G401.6 (cell line): ENCODE measurements around the gene RAD9A.
A peak's percentile ranks its signal among the peaks of the same experiment; 100 is the strongest.

Experiments
- FAIRE-seq: peaks from 2 replicates; lab custom pipeline; 2012; peaks lifted over from hg19 to GRCh38; lab: Jason Lieb, UNC

The RAD9A gene

DNA sequence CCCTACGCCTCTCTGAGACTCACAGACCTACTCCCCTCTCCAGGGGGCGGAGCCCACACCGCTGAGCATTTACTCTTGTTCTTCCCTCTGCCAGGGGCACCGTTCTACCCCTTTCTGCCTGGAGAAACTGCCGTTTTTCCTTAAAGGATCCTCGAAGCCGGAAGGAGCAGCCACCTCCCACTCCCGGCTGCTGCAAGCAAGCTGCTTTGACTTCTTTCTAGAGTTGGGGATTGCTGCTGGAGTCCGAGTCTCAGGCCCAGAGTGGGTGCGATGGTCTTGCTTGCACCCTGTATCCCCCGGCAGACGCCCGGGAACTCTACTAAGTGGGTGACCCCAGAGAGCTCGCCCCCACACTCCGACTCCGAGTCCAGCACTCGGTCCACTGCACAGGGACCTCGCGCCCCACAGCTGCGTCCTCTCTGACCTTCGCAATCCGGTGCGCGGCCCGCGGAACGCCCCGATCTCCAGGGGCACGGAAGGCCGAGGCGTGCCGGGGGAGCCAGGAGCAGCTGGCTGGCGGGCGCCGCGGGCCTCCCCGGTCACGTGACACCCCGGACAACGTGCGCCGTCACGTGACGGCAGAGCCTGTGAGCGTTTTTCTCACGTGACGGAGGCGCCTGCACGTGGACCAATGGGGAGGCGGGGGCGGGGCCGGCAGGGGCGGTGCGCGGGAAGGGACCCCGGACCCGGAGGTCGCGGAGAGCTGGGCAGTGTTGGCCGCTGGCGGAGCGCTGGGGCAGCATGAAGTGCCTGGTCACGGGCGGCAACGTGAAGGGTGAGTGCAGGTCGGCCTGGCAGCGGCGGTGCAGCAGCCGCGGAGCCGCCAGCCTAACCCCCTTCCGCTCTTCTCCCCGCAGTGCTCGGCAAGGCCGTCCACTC lies at the start of gene RAD9A:
RAD9A (plus strand) TSS at position 683 of the 879 bp plus-strand sequence; CDS start at position 742, 59 bp downstream.
- FAIRE-seq, result no peak

DNA sequence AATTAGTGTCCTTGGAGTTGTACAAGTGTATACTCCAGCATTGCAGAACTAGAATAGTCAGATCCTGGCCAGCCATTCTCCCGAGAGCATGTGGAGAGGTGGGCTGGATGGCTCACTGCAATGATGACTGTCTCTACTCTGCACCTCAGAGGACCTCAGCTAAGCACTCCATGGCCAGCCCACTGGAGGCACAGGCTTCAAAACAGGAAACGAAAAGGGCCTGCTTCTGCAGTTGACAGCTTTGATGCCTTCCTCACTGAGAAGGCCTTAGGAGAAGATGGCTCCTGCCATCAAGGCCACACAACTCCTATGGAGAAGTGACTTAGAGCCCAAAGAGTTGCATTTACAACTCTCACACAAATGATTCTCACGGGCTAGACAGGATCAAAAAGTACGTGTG lies 47.5 kb upstream of the RAD9A start:
- FAIRE-seq, result no peak

DNA sequence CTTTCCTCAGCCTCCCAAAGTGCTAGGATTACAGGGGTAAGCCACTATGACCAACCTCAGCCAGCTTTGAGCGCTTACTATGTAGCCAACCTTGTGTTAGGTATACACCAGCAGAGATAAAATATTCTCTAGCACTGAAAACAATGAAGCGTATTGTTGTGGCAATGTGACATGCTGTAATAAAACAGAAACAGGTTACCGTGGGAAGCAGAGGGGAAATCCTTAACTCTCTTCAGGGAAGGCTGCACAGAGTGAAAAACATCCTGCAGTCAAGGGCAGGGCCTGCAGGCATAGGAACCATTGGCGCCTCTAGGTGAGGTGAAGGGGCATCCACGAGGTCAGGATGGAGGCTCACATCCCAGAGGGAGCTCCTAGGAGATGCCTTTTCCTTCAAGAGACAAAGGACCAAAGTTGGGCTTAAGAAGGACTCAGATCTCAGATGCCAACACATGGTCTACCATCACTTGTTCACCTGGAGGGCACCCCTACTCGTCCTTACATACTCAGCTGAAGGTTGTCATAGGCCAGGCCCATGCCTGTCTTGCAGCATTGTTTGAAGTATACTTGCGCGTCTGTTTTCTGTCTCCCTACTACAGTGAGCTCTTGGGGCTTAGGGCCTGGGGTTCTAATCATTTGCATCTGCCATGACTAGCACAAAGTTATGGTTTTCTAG lies 46.4 kb upstream of the RAD9A start:
- no peak for FAIRE-seq

DNA sequence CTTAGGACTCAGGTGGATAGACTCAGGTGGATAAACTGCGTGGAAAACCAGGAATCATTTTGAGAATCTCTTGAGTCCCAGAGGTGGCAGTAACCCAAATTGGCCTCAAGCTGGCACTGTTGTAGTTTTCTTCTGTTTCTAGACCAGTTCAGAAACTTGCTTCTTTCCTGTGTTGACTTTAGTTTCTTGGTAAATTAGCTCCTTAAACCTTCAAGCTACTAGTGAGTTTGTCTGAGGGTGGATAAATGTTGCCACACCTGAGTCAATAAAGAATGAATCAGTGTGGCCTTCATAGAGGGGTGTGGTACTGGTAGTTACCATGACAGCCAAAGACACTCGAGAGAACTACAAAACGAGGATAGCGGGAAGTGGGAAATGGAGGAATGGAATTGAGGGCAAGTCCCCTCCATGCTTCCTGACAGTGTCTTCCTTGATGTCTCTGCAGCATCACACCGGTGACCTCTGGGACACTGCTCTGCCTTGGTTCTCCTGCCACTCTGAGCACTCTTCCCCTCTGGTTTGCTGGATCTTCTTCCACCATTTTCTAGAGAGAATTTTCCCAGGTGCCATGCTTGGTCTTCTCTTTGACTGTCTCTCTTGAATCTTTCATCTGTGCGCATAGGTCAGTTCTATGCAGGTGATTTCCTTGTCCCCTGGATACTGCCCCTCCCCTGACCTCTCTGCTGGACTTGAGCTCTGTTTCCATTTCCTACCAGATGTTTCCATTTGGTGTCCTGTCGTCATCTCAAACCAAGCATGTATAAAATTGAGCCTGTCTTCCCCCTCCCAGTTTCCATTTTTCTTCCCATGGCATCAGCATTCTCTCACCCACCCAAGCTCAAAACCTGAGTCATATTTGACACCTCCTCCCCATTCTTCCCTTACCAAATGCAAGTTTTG lies 45.6 kb upstream of the RAD9A start:
- FAIRE-seq, result peak; percentile 78

DNA sequence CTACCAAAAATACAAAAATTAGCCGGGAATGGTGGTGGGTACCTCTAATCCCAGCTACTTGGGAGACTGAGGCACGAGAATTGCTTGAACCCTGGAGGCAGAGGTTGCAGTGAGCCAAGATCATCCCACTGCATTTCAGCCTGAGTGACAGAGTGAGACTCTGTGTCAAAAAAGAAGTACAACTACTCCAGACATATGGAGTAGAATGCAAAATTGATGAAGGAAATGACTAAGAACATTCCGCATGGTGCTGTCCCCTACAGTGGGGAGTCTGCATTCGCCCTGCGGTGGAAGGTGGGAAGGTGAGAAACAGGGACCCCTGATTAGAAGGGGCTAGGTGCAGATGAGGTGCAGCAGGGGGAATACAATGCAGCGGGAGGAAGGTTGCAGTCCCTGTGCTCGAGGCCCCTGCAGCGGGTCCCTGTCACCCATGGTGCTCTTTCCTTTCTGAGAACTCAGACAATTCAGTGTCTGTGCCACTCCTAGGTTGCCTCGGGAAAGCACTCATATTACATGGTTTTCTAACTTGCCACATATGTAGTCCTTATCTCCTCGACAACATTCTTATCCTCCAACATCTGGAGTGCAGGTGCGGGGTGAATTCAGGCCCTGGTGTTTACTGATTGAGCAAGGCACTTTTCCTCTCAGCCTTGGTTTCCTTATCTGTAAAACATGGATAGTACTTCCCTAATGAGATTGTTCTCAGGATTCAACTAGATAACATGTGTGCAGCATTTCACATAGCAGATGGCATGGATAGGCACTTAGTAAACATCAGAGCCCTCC lies 43.6 kb upstream of the RAD9A start:
- FAIRE-seq, result no peak

DNA sequence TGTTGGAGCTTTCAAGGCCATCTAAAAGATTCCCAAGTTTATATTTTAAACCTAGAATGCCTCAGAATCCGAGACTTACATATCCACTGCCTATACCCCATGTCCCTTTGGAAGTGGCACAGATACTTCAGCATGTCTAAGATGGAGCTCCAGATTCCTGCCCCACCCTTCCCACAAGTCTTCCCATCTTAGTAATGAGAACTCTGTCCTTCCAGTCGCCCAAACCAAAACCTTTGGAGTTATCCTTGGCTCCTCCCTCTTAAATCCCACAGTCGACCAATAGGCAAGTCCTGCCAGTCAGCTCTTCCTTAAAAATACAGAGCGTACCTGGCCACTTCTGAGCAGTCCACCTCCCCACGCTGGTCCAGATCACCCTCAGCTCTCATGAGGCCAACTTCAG lies 42.8 kb upstream of the RAD9A start:
- no peak for FAIRE-seq

DNA sequence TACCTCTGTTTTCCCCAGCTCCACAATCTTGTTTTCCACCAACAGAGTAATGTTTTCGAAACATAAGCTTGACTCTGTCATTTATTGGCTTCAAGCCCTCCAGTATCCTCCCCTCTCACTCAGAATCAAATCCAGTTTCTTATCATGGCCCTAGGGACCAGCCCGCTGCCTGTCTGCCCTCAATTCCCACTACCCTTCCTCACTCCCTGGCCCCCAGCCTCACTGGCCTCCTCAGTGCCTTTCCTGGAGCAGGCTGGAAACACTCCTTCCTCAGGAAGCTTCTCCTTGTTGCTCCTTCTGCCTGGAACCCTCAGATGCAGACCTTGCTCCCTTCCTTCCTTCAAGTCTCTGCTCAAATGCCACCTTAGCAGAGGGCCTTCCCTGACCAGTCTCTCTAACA lies 42.3 kb upstream of the RAD9A start:
- no peak for FAIRE-seq

DNA sequence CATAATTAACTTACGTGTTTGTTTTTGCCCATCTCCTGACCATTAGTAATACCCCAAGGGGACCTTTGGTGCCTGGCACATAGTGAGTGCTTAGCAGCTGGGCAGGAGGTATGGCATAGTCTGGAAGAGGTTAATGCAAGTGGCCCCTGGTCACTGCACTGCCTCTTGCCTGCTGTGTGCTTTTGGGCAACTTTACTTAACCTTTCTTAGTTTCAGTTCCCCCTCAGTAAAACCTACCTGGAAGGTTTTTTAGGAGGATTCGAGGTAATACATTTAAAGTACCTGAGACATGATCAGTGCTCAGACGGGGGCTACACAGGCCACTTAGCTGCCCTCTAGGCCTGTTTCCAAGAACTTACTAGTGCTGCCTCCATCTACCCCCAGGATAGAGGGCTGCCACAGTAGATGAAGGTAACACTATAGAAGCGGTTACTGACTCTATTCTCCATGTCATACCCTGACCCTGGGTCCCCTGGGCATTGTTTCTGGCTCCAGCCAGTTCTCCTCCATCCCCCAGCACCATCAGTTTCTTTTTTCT lies 41.8 kb upstream of the RAD9A start:
- no peak for FAIRE-seq

DNA sequence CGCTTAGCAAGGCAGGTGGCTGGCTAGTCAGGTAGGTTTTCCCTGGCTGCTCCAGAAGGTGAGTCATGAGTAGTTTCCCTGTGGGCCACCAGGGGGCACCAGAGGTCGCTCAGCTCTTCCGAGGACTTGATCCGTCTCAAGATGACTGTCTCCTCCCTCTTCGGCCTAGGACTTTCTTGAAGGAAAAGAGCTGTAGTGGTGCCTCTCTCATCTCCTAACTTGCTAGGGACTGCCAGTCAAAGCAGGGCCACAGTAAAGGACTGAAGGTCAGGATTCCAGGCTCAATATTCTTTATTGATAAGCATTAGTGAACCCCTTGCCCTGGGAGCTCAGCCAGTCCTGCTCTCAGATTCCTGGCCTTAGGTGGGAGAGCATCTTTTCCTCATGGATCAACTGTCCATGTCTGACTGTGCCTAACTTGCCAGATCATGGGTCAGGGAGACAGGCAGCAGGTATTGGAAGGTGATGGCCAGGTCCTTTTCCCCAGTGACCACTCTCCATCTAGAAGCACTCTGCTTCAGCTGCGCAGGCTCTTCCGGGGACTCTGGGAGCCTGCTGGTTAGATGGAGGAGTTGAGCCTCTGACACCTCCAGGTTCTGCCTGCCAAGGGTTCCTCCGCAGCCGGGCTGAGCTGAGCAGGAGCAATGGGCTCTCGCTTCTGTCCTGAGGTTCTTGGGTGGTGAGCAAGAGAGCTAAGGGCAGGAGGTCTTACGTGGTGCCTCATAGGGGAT lies 40.3 kb upstream of the RAD9A start:
- FAIRE-seq, result no peak

DNA sequence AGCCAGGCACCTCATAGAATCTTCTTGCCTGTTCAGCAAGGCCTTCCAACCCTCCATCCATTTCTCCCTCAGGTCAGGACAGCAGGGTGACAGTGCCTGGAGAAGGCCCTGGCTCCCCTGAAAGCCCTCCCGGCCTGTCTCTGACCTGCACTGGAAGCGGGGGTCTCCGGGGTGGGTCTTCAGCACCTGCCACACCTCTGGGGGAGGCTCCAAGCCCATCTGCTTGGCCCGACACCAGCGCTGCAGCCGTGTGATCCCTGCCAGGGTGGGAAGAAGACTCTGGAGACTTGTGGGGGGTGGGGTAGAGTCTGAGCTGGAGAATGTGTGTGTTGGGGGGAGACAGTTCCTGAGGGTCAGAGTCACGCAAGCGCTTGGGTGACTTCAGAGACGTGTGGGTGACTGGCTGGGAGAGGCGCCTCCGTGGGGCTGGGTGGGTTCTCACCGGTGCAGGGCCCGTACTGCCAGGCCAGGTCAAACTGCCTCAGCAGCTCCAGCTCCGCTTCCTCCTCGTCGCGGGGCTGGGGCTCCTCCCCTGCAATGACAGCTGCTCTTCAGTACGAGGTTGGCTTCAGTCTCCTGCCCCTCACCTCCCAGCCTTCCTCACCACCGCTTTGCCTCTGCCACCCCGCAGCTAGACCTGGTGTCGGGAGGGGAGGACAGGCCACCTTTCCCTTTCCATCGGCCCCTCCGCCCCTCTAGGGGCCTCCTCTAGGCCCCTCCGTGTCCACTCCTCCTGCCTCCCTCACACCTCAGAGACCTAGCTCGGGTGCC lies 39.1 kb upstream of the RAD9A start:
- no peak for FAIRE-seq

DNA sequence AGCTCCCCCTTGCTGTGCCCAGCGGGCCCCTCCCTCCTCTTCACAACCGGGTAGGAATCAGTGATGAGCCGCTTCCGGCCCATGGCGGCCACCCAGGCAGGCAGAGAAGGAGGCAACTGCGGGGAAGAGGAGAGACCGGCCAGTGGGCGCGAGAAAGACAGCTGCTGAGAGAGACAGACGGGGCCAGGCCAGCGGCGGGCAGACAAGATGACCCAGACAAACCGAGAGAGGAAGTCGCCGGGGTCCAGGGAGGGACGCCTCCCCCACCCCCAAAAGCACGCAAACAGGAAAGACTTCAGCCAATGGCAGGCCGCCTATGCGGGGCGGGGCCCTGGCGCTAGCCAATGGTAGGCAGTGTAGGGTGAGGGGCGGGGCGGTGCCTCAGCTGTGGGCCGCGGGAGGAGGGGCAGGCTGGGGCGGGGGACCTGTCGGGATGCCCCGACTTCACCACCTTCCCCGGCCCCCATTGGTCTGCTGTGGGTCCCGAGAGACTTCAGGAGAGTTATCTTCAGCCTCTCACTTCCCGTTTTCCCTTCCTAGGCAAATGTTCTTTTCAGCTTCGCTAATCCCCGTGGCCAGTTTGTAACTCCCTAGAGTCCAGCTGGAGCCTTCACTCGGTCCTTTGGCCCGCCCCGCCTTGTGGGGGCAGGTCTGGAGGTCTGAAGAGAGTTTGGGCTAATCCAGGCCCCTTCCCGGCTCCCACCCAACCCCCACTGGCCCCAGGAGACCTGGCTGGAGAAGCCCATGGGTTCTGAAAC lies 38.3 kb upstream of the RAD9A start, which contains the start of gene POLD4:
POLD4 (minus strand) TSS at position 230 of the 758 bp plus-strand sequence; CDS start at position 83, 147 bp downstream.
- no peak for FAIRE-seq

DNA sequence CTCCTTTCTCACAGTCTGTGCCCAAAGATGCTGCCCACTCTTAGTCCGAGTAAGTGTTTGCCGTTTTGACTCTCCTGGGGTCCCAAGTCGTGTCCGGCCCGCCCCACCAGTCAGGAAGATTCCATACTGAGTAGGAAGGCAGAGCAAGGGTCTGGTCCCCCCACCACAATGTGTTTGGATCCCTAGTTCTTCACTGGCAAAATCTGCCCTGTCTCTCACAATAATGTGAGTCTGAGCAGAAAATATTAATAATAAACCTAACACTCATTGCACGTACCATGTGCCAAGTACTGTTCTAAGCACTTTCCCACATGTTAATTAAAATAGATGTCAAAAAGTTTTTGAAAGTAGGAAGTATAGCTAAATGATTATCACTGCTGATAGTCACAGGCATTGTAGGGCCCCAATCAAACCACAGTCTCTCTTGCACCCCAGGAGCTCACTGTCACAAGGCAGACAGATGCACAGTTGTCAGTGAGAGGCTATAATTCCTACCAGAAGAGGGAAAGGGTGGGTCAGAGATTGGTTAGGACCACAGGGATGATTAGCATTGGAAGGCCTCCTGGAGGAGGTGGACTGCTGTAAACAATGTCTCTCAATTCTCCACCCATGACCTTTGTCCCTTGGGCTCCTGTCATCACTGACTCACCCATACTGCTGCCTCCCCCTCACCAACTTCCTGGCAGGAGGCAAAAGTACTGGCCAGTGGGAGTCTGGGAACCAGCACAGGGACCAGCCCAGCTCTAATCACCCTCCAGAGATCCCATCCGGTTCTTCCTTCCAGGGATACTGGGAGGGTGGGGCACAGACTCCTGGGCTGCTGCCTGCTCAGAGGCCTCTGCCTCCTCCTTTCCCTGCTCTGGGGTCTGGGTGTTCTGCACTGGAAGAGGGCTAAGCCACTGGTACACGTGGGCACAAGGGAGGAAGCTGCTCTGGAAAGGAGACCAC lies 37.4 kb upstream of the RAD9A start:
- no peak for FAIRE-seq

DNA sequence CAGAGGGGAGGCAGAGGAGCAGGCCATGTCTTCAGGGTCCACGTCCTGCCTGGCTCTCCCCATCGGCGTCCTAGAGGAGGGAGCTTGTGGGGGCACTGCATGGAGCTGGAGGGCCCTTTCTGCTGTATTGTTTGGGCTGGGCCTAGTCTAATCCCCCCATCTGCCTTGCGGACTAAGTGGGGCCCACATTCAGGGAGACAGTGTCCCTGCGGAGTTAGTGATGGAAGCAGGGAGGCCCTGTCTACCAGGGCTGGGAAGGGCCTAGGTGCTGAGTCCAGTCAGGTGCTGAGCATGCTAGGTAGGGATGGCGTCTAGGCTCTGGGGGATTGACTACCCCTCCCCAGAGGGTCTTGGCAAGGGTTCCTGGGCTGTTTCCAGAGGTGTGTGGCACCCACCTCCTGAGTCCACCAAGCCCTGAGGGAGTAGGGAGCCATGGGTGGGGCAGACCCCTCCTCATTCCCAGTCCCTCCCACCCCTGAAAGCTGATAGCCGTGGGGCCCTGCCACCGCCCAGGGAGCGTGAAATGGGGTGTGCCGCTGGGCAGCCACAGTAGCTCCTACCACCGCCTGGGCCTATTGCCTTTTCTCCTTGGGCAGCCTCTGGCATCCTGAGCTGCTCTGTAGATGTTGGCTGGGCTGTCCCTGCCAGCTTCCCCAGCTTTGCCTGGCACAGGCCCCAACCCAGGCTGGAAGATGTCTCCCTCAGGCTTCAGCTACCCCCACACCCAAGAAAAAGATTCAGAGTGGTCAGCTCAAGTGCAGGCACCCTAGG lies 36.6 kb upstream of the RAD9A start:
- no peak for FAIRE-seq

DNA sequence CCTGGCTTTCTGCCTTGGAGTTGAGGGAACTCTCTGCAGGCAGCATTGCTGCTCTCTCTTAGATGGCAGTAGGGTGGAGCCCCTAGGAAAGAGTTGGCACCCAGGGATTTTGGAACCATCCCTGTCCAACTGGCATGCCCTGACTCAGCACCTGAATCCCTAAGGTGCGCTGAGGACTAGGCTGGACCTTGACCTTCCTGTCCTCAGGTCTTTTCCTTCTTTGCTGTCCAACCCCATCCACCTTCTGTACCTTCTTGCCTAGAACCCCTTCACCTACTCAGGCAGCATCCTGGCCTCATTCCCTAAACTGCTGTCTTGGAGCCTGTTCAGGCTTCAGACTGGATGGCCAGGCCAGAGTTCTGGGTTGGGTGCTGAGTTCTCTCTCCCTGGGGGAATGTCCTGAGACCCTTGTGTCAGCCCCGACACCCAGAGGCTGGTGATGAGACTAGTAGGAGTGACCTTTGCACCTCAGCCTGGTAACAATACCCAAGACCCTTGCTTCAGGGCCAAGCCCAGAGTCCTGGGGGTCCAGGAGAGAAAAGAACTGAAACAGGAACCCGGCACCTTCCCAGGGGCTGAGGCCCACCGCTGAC lies 35.9 kb upstream of the RAD9A start:
- no peak for FAIRE-seq

DNA sequence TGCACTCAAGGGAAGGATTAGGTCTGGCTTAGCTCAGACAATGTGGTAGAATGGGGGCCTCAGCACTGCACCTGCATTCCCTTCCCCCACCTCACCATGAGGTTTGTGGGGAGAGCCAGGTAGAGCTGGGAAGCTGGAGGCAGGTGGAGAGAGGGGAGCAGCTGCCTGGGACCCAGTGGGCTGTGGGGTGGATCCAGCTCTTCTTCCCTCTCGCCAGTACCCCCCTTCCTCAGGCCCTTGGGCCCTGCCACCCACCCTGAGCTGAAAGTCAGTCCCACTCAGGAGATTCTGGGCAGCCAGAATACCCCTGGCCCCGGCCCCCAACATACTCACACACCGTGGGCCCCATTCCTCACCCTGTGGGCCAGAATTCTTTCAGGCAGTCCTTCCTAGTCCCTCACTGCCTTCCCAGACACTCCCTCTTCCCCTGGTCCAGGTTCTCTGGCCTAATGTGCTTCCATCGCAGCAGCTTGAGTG lies 35.4 kb upstream of the RAD9A start:
- no peak for FAIRE-seq

DNA sequence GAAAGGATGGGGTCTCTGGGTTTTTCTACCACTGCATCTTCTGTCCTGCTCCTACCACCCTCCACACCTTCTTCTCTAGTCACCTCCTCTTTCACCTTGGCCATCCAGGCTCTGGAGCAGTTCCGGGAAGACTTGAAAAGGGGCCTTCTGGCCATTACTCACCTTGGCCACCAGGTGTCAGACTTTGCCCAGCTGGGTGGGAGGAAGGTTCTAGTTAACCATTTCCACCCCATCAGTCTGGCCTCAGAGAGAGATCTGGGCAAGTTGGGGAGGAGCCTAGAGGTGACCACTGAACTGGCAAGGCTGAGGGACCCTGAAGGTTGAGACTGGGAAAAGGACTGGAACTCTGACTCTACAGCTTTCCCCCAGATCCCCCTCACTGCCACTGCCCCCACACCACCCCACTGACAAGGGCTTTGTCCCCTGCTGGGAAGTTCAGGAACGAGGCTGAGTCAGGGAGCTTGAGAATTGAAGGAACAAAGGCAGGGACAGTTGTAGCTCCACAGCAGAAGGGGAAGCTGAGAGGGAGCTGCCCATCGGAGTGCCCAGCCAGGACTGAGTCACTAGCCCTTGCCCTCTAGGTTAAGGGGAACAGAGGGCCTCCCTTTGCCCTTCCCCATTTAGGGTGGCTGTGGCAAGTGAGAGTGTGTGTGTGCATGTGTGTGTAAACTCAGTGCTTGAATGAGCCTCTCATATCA lies 34.8 kb upstream of the RAD9A start:
- FAIRE-seq, result peak; percentile 11
